ENCODE results near the gene L3MBTL1. TPM values are rescaled to one million over a fixed set of nuclear protein-coding genes. Genes with fewer than 3 reads are reported as not detected.

L3MBTL1 gene
- total RNA-seq, 2 donors from 2014 or later: 38.4 to 57.6 TPM

DNA sequence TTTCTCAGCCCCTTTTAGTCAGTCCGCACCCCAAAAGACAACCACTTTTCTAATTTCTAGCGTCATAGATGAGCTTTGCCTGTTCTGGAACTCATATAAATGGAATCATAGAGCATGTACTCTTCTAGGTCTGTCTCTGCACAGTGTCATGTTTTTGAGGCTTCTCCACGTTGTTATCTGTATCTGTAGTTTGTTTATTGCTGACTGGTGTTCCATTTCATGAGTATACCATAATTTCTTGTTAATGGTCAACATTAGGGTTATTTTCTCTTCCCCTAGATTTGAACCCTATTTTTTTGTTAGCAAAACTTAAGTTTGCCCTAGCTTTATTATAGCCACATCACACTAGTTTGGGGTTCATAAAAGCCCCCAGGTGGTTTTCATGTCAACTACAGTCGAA lies 35.2 kb downstream of the L3MBTL1 start:
- H3K4me3 ChIP-seq (ENCODE audit: low read length): no peak overlapping the region
- Mint-ChIP-seq H3K36me3 (ENCODE audit: low read depth) (peaks cover 49% of the 10 kb centered on the region), H3K27ac (no peak overlapping the region), H3K4me1 (no peaks in the 10 kb centered on the region), H3K27me3 (ENCODE audit: insufficient read depth) (no peaks in the 10 kb centered on the region), H3K4me3 (no peak overlapping the region), H3K9me3 (peaks cover 14% of the 10 kb centered on the region)
- H3K9me3 ChIP-seq (ENCODE audit: control insufficient read depth, low read length): peaks cover 4% of the 10 kb centered on the region
- H3K4me1 ChIP-seq (ENCODE audit: control insufficient read depth, insufficient read depth, low read length): no peaks in the 10 kb centered on the region
- H3K27me3 ChIP-seq (ENCODE audit: control insufficient read depth, insufficient read depth, low read length, poor library complexity, severe bottlenecking): no peaks in the 10 kb centered on the region
- H3K9ac ChIP-seq (ENCODE audit: extremely low read depth, low read length, poor library complexity, severe bottlenecking): no peak overlapping the region
- TF ChIP-seq, protein P1, sequence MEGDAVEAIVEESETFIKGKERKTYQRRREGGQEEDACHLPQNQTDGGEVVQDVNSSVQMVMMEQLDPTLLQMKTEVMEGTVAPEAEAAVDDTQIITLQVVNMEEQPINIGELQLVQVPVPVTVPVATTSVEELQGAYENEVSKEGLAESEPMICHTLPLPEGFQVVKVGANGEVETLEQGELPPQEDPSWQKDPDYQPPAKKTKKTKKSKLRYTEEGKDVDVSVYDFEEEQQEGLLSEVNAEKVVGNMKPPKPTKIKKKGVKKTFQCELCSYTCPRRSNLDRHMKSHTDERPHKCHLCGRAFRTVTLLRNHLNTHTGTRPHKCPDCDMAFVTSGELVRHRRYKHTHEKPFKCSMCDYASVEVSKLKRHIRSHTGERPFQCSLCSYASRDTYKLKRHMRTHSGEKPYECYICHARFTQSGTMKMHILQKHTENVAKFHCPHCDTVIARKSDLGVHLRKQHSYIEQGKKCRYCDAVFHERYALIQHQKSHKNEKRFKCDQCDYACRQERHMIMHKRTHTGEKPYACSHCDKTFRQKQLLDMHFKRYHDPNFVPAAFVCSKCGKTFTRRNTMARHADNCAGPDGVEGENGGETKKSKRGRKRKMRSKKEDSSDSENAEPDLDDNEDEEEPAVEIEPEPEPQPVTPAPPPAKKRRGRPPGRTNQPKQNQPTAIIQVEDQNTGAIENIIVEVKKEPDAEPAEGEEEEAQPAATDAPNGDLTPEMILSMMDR (conservative IDR thresholded peaks at IDR 0.05): no peak
- H3K36me3 ChIP-seq (ENCODE audit: control insufficient read depth, insufficient read depth, low read length): peaks cover 23% of the 10 kb centered on the region
- no peak overlapping the region for H3K27ac ChIP-seq (ENCODE audit: low read depth, low read length)
- DNase-seq: no peak
- 61 to 70% methylated on average over 3 to 4 of the region's 4 CpGs for WGBS, 2 experiments (ENCODE audit: insufficient coverage in 1 of 2, insufficient read length in 1 of 2)

DNA sequence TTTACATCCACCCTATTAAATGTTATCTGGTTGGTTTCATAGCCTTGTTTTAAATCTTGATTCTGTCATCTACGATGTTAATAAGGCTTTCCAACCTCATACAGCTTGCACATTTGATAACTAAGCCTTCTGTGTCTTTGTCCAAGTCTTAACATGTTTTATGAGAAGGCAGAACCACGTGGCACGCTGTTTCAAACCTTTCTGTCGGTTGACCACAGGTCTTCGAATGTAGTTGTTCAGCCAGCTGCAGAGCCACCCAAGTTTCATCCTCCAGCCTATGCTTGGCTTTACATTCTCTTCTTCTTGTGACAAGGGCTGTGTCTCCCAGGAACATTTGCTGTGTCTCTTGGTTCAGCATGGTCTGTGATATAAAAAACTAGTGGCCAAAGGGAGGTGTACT lies 35.6 kb downstream of the L3MBTL1 start:
- Mint-ChIP-seq H3K36me3 (ENCODE audit: low read depth) (peaks cover 53% of the 10 kb centered on the region), H3K4me3 (no peak overlapping the region), H3K27ac (no peak overlapping the region), H3K4me1 (no peaks in the 10 kb centered on the region), H3K9me3 (peaks cover 16% of the 10 kb centered on the region), H3K27me3 (ENCODE audit: insufficient read depth) (no peaks in the 10 kb centered on the region)
- Histone ChIP-seq H3K4me1 (ENCODE audit: control insufficient read depth, insufficient read depth, low read length) (no peaks in the 10 kb centered on the region), H3K27me3 (ENCODE audit: control insufficient read depth, insufficient read depth, low read length, poor library complexity, severe bottlenecking) (no peaks in the 10 kb centered on the region), H3K27ac (ENCODE audit: low read depth, low read length) (no peak overlapping the region), H3K36me3 (ENCODE audit: control insufficient read depth, insufficient read depth, low read length) (peaks cover 23% of the 10 kb centered on the region), H3K4me3 (ENCODE audit: low read length) (no peak overlapping the region), H3K9ac (ENCODE audit: extremely low read depth, low read length, poor library complexity, severe bottlenecking) (no peak overlapping the region), H3K9me3 (ENCODE audit: control insufficient read depth, low read length) (peaks cover 4% of the 10 kb centered on the region)
- WGBS, 2 experiments (ENCODE audit: insufficient coverage in 1 of 2, insufficient read length in 1 of 2): 96 to 100% methylated on average over 5 of the region's 5 CpGs
- no peak for DNase-seq
- TF ChIP-seq, protein P1 (conservative IDR thresholded peaks at IDR 0.05): no peak

- Histone ChIP-seq H3K4me3 (ENCODE audit: low read length) (no peak overlapping the region), H3K36me3 (ENCODE audit: control insufficient read depth, insufficient read depth, low read length) (peaks cover 17% of the 10 kb centered on the region), H3K27ac (ENCODE audit: low read depth, low read length) (no peak overlapping the region), H3K9ac (ENCODE audit: extremely low read depth, low read length, poor library complexity, severe bottlenecking) (no peak overlapping the region), H3K9me3 (ENCODE audit: control insufficient read depth, low read length) (peaks cover 4% of the 10 kb centered on the region), H3K4me1 (ENCODE audit: control insufficient read depth, insufficient read depth, low read length) (no peaks in the 10 kb centered on the region), H3K27me3 (ENCODE audit: control insufficient read depth, insufficient read depth, low read length, poor library complexity, severe bottlenecking) (no peaks in the 10 kb centered on the region)
- Mint-ChIP-seq H3K9me3 (peaks cover 17% of the 10 kb centered on the region), H3K27ac (no peak overlapping the region), H3K4me1 (no peaks in the 10 kb centered on the region), H3K27me3 (ENCODE audit: insufficient read depth) (no peaks in the 10 kb centered on the region), H3K4me3 (no peak overlapping the region), H3K36me3 (ENCODE audit: low read depth) (peaks cover 54% of the 10 kb centered on the region)
- DNase-seq: no peak
- TF ChIP-seq, protein P1 (conservative IDR thresholded peaks at IDR 0.05): no peak
- WGBS, 2 experiments (ENCODE audit: insufficient coverage in 1 of 2, insufficient read length in 1 of 2): 95% methylated on average over 5 to 9 of the region's 9 CpGs
These were observed 37.0 kb downstream of the L3MBTL1 start for GRCh38 chr20:43544501-43544900.

All from endodermal cell (in vitro differentiated cells).